Skeletal muscle tissue (tissue), 4 donors: ENCODE results near the gene SRSF7. TPM values are rescaled to one million over a fixed set of nuclear protein-coding genes. Genes with fewer than 3 reads are reported as not detected.
"Not testable (repeated sequence)": the region's sequence is repeated elsewhere in the genome, so short reads cannot be mapped to it uniquely, and the experiment has no call there.

ENCODE experiments used
- H3K27ac ChIP-seq: one replicate; pipeline ENCODE4 v1.7.0; 2013; ENCODE audit warnings: mild to moderate bottlenecking, low read depth, low read length, inconsistent platforms
- H3K27me3 ChIP-seq, 3 donors: one replicate each; pipeline ENCODE4 v1.7.0; 2013; ENCODE audit warnings: low read length in 3 of 3; ENCODE audit not compliant: control insufficient read depth in 3 of 3, insufficient read depth in 3 of 3
- H3K36me3 ChIP-seq, 3 donors: one replicate each; pipeline ENCODE4 v1.7.0; 2013; ENCODE audit warnings: low read length in 3 of 3; ENCODE audit not compliant: control insufficient read depth in 3 of 3, insufficient read depth in 3 of 3
- H3K4me1 ChIP-seq, 3 donors: one replicate each; pipeline ENCODE4 v1.7.0; 2013; ENCODE audit warnings: low read length in 3 of 3, mild to moderate bottlenecking in 3 of 3; ENCODE audit not compliant: control insufficient read depth in 3 of 3, insufficient read depth in 3 of 3
- H3K4me3 ChIP-seq, 3 donors: one replicate each; pipeline ENCODE4 v1.7.0; 2013; ENCODE audit warnings: low read length in 3 of 3
- H3K9ac ChIP-seq, 3 donors: one replicate each; pipeline ENCODE4 v1.7.0; 2013; ENCODE audit warnings: low read length in 3 of 3, mild to moderate bottlenecking in 3 of 3, moderate library complexity in 2 of 3, low read depth in 1 of 3
- H3K9me3 ChIP-seq, 3 donors: one replicate each; pipeline ENCODE4 v1.7.0; 2013; ENCODE audit warnings: low read length in 3 of 3; ENCODE audit not compliant: control insufficient read depth in 3 of 3
- total RNA-seq: library from RNA; depleted of rRNA; stranded (reverse); fragments of >200 nt; gene quantifications from one replicate; pipeline ENCODE4 v1.2.3, GENCODE V29; 2014
- donor health status: Osteomylitis.

The SRSF7 gene
- 79.9 TPM for total RNA-seq

DNA sequence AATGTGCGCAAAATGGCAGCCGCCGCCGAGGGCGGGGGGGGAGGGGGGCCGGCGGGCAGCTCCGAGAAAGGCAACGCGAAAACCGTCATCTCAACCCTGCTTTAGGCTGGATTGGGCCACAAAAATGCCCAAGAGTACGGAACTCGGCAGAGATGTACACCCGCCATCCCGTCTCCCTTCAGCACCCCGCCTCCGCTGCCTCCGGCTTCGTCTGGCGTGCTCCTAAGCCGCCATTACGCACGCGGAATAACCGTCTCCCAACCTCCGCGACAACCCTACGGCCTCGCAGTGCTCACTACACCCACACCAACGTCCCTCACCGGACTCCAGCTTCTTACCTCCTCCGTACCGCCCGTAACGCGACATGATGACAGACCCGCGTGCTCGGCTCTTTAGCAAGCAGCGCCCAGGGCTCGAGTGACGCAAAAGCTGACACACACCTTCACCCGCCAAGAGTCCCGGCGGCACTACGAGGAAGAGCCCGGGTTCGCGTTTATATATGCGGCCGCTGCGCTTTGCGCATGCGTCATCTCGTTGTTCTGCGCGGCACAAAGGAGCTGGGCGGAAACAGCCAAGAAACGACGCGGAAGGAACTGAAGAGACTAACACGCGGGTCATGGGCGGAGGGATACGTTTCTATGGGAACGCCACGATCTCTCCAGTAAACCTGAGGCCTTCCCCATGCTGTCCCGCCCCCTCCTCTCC is at the start of gene SRSF7:
Gene SRSF7 (minus strand): TSS at position 471 of the 705 bp plus-strand sequence. CDS start 105 bp downstream, at position 366.
- Histone ChIP-seq H3K9ac (peak within 1 kb of the TSS; percentile 93 to 100 (median 100)), H3K4me3 (peak within 1 kb of the TSS; percentile 100), H3K27me3 (no peaks in the 10 kb centered on the region), H3K27ac (peak within 1 kb of the TSS; percentile 98), H3K36me3 (peaks cover 25 to 37% (median 35%) of the 10 kb centered on the region in 3 donors), H3K4me1 (peaks cover 15 to 20% (median 18%) of the 10 kb centered on the region in 3 donors), H3K9me3 (no peaks in the 10 kb centered on the region)

DNA sequence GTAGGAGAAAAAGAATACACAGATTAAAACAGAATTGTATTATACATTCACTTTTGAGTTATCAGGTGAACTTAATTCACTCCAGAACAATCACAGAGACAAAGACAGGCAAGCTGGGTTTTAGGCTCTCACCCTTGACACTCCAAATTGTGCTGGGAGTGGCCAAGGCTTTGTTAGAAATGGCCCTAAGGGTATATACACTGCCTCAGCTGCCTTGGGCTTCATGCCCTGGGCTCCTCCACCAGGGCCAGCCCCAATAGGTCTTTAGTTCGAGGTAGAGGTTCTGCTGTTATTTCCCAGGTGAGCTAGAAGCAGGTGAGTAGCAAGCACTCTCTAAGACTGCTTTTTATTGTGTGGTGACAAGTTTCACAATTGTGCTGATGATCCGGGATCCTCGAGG is 46.8 kb upstream of the SRSF7 start:
- Histone ChIP-seq H3K4me1 (no peaks in the 10 kb centered on the region), H3K9ac (no peak overlapping the region), H3K4me3 (no peak overlapping the region), H3K27me3 (no peaks in the 10 kb centered on the region), H3K27ac (no peak overlapping the region), H3K9me3 (no peaks in the 10 kb centered on the region), H3K36me3 (peaks cover 10 to 17% (median 14%) of the 10 kb centered on the region in 3 donors)

DNA sequence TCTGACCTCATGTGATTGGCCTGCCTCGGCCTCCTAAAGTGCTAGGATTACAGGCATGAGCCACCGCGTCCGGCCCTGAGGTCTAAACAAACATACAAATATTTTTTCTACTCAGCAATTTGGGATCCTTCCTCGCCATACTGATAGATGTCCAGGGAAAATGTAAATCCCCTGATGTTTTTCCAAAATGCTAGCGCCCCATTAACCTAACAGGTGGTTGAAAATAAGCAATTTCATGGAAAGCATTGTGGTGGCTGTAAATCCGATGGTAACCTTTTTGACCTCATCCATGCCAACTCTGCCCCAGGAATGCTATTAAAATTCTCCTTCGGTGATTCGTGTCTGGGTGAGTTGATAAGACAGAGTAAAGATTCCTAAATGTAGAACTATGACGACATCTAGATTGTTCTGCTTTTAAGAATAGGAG is 46.1 kb upstream of the SRSF7 start:
- Histone ChIP-seq H3K36me3 (peaks cover 5 to 13% (median 9%) of the 10 kb centered on the region in 3 donors), H3K4me3 (no peak overlapping the region), H3K27ac (no peak overlapping the region), H3K27me3 (no peaks in the 10 kb centered on the region), H3K4me1 (no peaks in the 10 kb centered on the region), H3K9me3 (no peaks in the 10 kb centered on the region), H3K9ac (no peak overlapping the region)

DNA sequence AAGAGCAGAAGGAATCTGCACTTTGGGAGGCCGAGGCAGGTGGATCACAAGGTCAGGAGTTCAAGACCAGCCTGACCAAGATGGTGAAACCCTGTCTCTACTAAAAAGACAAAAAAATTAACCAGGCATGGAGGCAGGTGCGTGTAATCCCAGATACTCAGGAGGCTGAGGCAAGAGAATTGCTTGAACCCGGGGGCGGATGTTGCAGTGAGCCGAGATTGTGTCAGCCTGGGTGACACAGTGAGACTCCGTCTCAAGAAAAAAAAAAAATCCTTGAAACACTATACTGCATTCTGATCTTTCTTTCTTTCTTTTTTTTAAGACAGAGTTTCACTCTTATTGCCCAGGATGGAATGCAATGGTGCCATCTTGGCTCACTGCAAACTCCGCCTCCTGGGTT is 43.9 kb upstream of the SRSF7 start:
- not testable (repeated sequence) for H3K9me3 ChIP-seq, H3K4me1 ChIP-seq, H3K27ac ChIP-seq, H3K27me3 ChIP-seq, H3K4me3 ChIP-seq, H3K36me3 ChIP-seq, H3K9ac ChIP-seq

DNA sequence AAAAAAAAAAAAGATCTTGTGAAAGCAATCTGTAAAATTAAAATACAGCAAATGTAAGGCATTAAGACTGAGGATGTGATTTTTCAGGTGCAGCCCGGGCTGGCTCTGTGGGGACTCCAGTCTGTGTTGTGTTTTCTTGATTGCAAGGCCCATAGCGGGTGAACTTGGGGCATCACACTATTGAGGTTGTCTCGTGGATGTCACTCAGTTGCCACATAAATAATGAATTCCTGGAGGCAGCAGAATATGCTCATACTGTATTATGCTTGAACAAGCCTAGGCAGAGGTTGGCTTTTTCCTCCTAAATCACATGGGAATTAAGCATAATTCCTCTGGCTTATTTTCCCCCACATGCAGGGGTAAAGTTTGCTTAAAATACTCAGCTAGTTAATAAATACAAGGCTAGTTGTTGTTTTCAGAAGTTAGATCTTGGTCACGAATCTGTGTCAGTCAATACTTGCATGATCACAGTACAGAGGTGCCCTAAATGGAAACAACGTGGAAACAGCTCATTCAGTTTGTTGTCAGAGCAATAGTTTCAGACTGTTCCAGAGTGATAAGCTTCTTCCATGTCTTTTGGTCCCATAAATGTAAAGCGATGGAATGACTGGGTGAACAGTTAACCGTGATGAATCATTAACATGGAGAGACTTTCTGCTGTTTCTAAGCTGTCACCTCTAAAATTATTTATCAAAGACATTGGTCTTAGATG is 43.2 kb upstream of the SRSF7 start:
- no peak overlapping the region for H3K9ac ChIP-seq
- H3K4me3 ChIP-seq: no peak overlapping the region
- H3K27ac ChIP-seq: no peak overlapping the region
- no peaks in the 10 kb centered on the region for H3K4me1 ChIP-seq
- peaks cover 5 to 10% (median 5%) of the 10 kb centered on the region in 3 donors for H3K36me3 ChIP-seq
- H3K9me3 ChIP-seq: no peaks in the 10 kb centered on the region
- no peaks in the 10 kb centered on the region for H3K27me3 ChIP-seq

DNA sequence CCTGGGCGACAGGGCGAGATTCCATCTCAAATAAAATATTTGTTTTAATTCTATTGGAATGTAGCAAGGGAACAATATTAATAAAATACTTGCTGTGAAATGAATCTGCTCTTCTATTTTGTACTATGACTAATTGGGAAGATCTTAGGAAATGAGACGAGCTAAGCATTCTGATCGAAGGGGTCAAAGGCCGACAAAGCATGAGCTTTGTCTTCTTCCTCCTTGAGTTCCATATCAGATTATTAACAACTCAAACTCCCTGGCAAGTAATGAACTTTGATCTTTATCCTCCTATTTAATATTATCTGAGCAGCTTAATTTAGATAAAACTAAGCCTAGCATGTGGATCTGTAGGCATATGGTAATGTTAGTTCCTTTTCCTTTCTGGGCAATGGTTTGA is 42.4 kb upstream of the SRSF7 start:
- no peak overlapping the region for H3K9ac ChIP-seq

DNA sequence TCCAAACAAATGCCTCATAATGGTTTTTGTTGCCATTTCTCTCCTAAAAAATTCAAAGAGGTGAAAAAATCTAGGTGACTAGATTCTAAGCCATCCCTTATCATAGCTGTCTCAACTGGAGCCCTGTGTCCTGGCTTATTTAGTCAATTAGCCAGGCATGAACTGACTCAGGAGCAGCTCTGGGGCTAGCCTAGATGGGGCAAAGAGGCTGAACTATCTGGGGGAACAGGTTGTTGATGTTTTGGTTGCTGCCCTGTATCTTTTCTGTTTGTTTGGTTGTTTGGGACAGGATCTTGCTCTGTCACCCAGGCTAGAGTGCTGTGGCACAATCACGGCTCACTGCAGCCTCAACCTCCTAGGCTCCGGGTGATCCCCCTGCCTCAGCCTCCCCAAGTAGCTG is 41.6 kb upstream of the SRSF7 start:
- no peaks in the 10 kb centered on the region for H3K27me3 ChIP-seq
- H3K9ac ChIP-seq: no peak overlapping the region
- peaks cover 0 to 3% (median 0%) of the 10 kb centered on the region in 3 donors for H3K36me3 ChIP-seq
- no peak overlapping the region for H3K4me3 ChIP-seq
- H3K9me3 ChIP-seq: no peaks in the 10 kb centered on the region
- no peaks in the 10 kb centered on the region for H3K4me1 ChIP-seq
- H3K27ac ChIP-seq: no peak overlapping the region

More for the DNA sequence above, 42.4 kb upstream of the SRSF7 start:
- H3K4me3 ChIP-seq: no peak overlapping the region
- H3K9me3 ChIP-seq: no peaks in the 10 kb centered on the region
- no peaks in the 10 kb centered on the region for H3K4me1 ChIP-seq
- peaks cover 5 to 10% (median 5%) of the 10 kb centered on the region in 3 donors for H3K36me3 ChIP-seq
- no peaks in the 10 kb centered on the region for H3K27me3 ChIP-seq
- H3K27ac ChIP-seq: no peak overlapping the region

DNA sequence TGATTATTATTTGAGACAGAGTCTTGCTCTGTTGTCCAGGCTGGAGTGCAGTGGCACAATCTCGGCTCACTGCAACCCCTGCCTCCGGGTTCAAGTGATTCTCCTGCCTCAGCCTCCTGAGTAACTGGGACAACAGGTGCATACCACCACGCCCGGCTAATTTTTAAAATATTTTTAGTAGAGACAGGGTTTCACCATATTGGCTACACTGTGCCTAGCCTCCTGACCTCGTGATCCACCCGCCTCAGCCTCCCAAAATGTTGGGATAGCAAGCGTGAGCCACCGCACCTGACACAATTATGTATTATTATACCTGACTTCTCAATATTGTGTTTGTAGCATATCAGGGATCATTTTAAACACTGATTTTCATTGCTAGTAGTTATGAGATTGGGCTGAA is 41.2 kb upstream of the SRSF7 start:
- not testable (repeated sequence) for H3K9me3 ChIP-seq, H3K4me3 ChIP-seq, H3K9ac ChIP-seq, H3K27ac ChIP-seq, H3K36me3 ChIP-seq, H3K4me1 ChIP-seq, H3K27me3 ChIP-seq

DNA sequence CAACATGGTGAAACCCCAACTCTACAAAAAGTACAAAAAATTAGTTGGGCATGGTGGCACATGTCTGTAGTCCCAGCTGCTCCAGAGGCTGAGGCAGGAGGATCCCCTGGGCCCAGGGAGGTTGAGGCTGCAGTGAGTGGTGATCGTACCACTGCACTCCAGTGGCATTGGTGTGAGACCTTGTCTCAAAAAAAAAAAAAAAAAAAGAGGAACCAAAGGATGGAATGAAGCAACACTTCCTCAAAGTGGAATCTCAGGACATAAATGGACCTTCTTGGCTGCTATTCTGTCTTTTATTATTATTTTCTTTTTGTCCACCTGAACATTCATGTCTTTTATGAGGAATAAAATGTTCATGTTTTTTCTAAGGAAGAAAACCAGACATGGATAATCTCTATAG is 40.6 kb upstream of the SRSF7 start:
- Histone ChIP-seq H3K27ac (no peak overlapping the region), H3K9me3 (no peaks in the 10 kb centered on the region), H3K4me1 (no peaks in the 10 kb centered on the region), H3K9ac (no peak overlapping the region), H3K36me3 (no peaks in the 10 kb centered on the region), H3K4me3 (no peak overlapping the region), H3K27me3 (no peaks in the 10 kb centered on the region)

DNA sequence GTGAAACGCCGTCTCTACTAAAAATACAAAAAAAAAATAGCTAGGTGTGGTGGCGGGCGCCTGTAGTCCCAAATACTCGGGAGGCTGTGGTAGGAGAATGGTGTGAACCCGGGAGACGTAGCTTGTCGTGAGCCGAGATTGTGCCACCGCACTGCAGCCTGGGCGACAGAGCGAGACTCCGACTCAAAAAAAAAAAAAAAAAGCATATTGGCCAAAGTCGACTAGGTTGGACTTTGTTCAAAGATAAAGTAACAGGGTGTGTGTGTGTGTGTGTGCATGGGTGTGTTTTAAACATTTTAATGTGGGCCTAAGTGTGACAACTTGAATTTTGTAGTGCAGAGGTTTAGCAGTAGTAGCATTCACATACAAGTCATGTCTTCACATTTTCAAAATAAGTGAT is 38.5 kb upstream of the SRSF7 start:
- H3K27ac ChIP-seq: no peak overlapping the region

More for the DNA sequence above, 38.5 kb upstream of the SRSF7 start:
- H3K27me3 ChIP-seq: no peaks in the 10 kb centered on the region
- H3K9me3 ChIP-seq: no peaks in the 10 kb centered on the region
- H3K36me3 ChIP-seq: no peaks in the 10 kb centered on the region
- H3K4me1 ChIP-seq: no peaks in the 10 kb centered on the region
- no peak overlapping the region for H3K9ac ChIP-seq
- H3K4me3 ChIP-seq: no peak overlapping the region
